HG03442 (cell line): ENCODE data around the gene EFEMP2.
"Not testable (repeated sequence)": the region's sequence is repeated elsewhere in the genome, so short reads cannot be mapped to it uniquely, and the experiment has no call there.

ENCODE experiments used
- ATAC-seq: cut with Tn5 transposase; IDR thresholded peaks from one replicate; pipeline ENCODE4 v1.9.1; 2021; ENCODE audit warnings: mild to moderate bottlenecking, moderate library complexity; ENCODE audit not compliant: unreplicated experiment

EFEMP2 gene

DNA sequence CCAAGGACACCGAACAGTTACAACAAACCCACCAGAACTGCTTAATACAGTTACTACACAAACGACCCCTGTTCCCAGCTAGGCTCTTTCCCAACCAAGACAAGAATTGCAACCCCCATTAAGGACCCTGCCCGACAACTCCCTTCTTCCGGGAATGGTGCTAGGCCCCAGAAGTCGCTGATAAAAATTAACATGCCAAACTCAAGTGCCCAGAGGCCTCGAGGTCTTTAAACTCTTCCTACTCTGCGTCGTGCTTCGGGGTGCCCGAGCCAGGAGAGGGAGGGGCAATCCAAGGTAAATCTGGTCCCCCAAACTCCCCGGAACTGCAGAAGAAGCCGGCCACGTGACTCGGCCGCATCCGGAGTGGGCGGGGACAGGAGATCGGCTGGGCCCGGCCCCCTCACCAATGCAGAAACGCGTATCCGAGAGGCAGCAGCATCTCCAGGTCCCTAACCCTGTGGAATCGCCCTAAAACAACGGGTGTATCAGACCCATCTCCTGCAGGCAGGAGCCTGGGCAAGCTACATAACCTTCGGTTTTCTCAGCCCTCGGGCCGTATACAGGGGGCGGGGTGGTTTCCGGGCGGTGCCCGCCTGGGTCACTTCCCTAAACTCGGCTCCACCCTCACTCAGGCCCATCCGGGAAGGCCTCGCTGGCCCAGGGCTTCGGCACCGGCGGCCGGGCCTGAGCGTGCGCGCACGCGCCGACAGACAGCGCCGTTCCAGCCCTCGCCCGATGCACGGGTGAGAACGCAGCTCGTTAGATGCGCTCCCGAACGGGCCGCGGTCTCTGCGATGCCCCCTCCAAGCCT, 15.7 kb downstream of the EFEMP2 start:
- peak; percentile 23 for ATAC-seq

DNA sequence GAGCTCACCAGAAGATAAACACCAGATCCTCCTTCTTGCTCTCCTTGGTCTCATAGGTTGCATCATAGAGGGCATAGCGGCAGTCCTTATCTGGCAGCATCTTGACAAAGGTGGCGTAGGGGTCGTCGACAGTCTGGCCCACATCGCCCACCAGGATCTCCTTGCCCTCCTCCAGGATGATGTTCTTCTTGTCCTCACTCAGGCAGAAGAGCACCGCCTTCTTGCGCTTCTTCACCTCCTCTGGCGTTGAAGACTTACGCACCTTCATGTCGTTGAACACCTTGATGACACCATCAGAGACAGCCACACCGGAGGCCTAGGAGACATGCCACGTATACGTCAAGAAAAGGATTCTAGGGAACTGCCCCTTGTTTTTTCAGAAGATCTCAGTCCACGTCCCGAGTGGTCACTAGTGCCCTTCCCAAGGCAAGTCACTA, 16.7 kb downstream of the EFEMP2 start:
- no peak for ATAC-seq

DNA sequence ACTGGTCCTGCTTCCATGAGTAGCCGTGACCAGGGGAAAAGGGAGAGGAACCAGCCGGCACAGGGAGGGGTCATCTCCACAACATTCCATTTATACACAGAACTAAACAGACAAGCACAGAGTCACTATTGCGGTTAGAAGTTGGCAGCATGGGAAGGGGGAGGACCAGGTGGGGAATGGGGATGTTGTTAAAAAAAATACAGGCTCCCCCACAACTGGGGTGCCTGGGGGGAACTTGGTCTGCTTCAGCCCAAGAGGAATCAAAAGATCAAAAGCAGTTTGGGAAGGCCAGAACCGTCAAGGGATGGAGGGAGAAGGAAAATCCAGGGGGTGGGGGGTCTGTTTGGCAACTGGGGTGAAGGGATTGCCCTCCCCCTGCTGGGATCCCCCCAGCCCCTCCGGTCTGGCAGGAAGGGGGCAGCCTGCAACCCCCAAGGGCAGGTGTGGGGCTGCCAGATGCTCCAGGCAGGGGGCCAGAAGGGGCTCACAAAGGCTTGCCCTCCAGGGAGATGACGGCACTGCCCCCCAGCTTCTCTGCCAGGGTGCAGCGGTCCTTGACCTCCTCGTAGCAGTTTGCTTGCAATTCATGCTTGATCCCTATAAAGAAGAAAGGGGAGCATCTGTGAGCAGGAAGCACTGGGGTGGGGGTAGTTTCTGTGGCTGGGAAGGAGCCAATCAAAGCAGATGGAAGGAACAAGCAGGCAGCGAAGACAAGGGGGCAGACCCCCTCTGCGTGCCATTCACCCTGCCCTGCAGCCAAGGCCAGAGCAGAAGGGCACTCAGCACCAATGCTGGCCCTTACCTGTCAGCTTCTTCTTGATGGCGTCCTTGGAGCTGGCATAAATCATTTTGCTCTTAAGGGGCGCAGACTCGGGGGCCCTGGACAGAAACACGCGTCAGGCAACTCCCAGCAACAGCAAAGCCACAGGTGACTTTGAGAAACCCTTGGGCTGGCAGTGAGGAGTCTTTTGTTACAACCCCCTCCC, 17.5 kb downstream of the EFEMP2 start:
- ATAC-seq, result no peak

DNA sequence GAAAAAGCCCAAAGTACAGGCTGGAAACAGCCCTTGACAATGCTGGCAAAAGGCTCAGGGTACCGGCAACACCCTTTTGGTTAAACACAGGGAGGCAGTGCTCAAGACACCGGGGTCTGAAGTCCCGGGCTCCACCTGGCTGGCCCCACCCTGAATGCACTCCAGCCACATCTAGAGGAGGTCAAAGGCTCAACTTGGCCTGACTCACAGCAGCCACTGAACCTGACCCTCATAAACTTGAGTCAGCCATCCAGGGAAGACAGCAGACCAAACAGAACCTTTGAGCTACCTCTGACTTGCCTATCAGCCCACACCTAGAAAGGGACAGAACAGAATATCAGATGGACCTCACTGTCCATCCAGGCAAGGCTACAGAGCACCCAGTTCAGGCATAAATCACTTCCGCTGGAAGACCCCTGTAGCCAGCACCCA, 18.4 kb downstream of the EFEMP2 start:
- no peak for ATAC-seq

DNA sequence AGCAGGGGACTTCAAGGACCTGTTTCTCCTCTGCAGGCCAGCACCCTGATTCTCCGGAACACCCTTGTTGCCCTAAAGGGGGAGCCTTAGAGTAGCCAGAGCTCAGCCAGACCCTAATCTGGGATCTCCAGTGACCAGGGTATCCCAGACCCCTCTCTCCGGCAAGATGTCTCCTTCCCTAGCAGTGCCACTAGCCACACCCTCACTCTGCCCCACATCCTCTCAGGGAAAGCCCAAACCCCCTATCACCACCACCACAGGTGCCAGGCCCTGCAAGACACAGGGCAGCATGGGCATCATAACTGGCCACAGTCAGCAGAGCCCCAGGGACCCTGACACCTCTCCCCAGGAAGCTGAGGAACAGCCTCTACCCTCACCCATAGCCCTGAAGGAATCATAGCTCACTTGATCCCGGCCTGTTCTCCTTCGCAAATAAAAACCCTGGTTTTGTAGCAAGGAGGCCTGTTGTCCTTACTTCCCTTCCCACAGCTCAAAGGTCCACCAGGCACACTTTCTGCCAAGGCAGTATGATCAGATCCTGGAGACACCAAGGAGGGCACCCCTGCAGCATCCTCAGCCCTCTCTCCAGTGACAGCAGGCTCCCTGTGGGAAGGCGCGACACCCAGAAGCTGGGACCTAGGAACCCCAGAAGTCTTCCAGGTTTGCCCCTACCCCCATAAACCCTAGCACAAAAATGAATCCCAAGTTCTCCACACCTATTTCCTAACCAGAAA, 19.2 kb downstream of the EFEMP2 start:
- no peak for ATAC-seq

DNA sequence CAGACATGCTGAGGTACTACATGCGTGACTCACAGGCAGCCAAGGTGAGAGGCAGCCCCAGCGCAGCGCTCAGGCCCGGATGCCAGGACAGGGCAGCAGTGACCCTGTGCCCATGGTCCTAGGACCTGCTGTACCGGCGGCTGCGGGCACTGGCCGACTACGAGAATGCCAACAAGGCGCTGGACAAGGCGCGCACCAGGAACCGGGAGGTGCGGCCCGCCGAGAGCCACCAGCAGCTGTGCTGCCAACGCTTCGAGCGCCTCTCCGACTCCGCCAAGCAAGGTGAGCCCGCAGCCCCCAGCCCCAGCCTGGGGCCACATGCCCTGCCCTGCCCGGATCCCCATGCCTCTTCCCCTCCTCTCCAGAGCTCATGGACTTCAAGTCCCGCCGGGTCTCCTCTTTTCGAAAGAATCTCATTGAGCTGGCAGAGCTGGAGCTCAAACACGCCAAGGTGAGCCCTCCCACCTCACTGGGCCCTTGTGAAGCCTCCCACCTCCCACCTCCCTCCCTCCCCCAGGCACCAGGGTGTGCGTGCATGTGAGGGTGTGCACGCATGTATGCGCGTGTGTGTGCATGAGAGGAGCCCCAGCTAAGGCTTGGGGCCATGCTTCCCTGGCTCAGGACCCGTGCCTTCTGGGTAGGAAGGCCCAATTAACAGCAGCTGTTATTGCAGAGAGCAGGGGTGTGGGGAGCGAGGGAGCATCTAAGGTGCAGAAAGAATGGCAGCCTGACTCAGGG, 19.9 kb downstream of the EFEMP2 start:
- no peak for ATAC-seq

DNA sequence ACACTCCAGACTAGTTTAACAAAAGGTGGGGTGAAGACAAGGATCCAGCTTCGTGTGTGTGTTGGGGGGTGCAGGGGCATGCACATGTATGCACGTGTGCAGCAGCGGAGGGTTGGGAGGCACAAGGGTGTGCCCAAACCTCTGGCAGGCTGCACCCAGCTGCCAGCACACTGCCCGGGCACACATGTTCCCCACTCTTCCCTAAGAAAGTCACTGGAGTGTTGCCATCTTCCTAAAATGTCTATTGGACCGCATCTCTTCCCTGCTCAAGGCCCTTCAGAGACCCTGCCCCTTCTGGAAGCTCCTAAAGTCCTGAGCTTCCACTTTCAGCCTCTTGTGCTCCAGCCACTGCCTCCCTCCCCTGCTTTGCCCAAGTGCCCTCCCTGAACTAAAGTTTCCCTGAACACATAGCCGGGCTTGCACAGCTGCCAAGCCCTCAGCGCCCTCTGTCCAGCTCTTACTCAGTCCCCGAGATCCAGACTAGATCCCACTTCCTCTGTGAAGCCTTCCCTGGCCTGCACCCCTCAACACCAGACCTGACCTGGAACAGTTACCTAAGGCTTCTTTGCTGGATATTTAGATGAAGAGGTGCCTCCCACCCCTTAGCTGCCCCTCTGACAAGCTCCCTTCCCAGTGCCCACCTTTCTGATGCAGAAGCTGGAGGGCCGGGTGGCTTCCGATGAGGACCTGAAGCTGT, 20.6 kb downstream of the EFEMP2 start:
- no peak for ATAC-seq

DNA sequence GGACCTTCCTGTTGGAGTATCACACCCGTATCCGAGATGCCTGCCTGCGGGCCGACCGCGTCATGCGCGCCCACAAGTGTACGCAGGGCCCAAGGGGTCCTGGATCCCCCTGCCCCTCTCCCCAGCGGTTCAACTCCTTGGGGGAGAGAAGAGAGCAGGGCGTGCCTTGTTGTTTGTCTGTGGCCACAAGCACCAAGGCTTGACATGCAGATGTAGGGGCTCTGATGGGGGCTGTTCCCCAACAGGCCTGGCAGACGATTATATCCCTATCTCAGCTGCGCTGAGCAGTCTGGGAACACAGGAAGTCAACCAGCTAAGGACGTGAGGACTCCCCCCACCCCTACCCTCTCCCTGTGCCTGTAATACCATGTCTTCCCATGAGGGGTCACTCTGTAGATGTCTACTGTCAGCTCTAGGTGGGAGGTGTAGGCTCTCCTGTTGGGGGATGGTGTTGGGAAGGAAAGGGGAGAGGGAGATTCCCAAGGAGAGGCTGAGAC, 21.5 kb downstream of the EFEMP2 start:
- no peak for ATAC-seq

DNA sequence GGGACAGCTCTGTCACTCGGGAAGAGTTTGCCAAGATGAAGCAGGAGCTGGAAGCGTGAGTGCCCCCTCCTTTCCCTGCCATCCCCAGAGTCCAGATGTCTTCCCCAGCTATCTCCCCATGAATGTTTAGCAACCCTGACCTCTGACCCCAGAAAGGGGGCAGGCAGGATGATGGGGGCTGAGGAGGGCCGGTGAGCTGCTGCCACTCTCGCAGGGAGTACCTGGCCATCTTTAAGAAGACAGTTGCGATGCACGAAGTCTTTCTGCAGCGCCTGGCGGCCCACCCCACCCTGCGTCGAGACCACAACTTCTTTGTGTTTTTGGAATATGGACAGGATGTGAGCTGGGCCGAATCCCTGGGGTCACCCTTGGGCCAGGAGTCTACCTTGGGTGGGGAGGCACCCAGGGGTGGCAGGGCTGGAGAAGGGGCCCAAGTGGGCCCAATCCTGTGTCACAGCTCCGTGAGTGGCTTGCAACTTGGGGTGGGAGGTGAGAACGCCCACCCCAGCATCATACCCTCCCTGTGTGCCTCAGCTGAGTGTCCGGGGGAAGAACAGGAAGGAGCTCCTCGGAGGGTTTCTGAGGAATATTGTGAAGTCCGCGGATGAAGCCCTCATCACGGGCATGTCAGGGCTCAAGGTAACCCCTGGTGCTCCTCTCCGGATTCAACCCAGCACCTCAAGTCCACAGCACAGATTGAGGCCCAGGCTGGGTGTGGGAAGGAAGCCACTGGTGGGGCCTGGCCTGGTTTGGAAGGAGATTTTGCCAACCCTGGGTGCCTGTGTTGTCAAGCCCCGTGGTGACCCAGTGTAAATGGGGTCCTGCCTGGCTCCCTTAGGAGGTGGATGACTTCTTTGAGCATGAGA, 22.1 kb downstream of the EFEMP2 start:
- no peak for ATAC-seq

DNA sequence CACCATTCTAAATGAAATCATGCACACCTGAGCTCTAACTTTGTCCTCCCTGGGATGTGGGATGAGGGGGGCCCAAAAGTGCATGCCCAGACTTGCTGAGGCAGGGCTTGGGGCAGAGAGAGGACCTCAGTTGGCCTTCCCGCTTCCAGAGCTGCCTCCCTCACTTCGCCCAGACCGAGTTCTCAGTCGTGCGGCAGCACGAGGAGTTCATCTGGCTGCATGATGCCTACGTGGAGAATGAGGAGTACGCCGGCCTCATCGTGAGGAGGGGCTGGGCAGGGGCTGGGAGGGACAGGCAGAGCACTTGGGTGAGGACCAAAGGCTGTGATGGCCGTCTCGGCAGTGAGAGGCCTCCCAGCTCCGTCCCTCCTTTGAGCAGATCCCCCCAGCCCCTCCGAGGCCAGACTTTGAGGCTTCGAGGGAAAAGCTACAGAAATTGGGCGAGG, 22.8 kb downstream of the EFEMP2 start:
- ATAC-seq, result no peak

DNA sequence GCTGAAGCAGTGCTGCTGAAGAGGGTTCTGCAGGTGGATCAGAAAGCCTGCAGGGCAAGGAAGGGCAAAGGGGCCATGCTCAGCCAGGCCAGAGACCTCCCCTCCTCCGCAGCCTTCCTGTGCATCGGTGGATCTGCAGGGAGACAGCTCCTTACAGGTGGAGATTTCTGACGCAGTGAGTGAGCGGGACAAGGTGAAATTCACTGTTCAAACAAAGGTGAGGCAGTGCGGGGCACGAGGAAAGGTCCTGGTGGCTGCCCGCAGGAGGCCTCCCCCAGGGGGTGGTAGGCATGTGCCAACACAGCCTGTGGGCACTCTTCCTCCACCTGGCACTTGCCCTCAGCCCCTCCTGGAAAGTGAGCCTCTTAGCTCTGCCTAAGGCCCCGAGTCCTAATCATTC, 23.2 kb downstream of the EFEMP2 start:
- ATAC-seq, result no peak

DNA sequence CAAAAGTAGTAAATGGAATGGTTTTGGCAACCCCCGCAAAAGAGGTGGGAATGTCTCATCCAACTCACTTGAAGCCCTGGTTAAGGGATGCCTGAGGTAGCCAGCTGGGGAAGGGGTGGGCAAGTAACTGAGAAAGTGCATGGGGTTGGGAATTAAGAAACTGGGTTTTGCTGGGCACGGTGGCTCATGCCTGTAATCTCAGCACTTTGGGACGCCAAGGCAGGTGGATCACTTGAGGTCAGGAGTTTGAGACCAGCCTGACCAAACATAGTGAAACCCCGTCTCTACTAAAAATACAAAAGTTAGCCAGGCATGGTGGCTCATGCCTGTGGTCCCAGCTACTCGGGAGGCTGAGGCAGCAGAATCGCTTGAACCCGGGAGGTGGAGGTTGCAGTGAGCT, 23.9 kb downstream of the EFEMP2 start:
- not testable (repeated sequence) for ATAC-seq

DNA sequence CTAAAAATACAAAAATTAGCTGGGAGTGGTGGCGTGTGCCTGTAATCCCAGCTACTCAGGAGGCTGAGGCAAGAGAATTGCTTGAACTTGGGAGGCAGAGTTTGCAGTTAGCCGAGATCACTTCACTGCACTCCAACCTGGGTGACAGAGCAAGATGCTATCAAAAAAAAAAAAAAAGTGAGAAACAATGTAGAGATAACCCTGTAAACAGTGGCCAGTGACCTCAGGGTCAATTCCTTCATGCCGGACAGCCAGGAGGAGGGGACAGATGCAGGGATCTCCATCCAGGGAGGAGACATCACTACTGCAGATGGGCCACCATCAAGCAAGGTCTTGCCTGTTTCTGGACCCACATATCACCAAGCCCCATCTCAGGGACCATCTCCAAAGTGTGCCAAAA, 24.9 kb downstream of the EFEMP2 start:
- ATAC-seq, result no peak

DNA sequence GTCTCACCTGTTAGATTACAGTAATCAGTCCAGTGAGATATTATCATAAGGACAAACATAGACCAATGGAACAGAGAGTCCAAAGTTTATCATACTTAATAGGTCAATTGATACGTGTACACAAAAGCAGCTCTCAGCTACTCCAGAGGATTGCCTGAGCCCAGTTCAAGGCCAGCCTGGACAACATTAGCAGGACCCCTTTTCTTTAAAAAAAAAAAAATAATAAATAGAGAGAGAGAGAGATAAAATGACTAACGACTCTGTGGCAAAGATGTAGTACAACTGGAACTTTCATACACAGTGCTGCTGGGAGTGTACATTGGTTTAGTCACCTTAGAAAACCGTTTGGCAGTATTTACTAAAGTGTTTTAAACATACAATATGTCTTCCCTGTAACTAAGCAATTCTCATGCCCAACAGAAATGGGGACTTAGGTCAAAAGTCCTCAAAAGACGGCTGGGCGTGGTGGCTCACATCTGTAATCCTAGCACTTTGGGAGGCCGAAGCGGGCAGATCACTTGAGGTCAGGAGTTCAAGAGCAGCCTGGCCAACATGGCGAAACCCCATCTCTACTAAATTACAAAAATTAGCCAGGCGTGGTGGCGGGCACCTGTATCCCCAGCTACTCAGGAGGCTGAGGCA, 28.2 kb downstream of the EFEMP2 start:
- no peak for ATAC-seq

DNA sequence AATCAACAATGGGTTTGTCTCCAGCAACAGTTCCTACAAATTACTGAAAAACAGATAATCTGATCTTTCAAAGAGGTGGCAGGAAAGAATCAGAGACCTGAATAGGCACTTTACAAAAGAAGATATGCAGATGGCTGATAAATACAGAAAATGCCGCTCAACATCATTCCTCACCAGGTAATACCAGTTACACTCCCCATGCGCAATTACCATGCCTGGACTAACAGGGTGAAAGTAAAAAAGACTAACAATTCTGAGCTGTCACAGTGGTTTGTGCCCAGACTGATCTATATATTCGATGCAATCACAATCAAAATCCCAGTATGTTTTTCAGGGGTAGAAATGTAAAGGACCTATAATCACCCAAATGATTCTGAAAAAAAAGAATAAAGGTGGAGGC, 28.8 kb downstream of the EFEMP2 start:
- ATAC-seq, result no peak

DNA sequence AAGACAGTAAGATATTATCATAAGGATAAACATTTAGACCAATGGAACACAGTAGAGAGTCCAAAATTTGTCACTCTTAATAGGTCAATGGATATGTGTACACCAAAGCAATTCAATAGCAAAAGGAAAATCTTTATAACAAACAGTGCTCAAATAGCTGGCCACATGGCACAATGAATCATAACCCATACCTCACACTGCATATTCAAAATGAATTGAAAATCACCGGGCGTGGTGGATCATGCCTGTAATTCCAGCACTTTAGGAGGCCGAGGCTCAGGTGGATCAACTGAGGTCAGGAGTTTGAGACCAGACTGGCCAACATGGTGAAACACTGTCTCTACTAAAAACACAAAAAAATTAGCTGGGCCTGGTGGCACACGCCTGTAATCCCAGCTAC, 30.5 kb downstream of the EFEMP2 start:
- no peak for ATAC-seq

DNA sequence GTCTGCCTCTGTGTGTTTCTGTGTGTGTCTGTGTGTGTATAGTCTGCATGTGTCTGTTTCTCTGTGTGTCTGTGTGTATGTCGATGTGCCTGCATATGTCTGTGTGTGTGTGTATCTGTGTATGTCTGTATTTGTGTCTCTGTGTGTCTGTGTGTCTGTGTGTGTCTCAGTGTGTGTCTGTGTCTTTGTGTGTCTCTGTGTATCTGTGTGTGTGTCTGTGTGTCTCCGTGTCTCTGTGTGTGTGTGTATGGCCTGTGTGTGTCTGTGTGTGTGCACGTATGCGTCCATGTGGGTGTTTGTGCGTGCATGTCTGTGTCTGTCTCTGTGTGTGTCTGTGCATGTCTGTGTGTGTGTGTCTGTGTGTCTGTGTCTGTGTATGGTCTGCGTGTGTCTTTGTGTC, 38.4 kb downstream of the EFEMP2 start:
- no peak for ATAC-seq
